NCI-H69 (cell line): ENCODE results near the gene B3GNT8.
"Not testable (repeated sequence)": the region's sequence is repeated elsewhere in the genome, so short reads cannot be mapped to it uniquely, and the experiment has no call there.

ENCODE experiments used
- DNase-seq: peaks from one replicate; lab custom pipeline; 2025; lab: John Stamatoyannopoulos, UW

Gene B3GNT8

DNA sequence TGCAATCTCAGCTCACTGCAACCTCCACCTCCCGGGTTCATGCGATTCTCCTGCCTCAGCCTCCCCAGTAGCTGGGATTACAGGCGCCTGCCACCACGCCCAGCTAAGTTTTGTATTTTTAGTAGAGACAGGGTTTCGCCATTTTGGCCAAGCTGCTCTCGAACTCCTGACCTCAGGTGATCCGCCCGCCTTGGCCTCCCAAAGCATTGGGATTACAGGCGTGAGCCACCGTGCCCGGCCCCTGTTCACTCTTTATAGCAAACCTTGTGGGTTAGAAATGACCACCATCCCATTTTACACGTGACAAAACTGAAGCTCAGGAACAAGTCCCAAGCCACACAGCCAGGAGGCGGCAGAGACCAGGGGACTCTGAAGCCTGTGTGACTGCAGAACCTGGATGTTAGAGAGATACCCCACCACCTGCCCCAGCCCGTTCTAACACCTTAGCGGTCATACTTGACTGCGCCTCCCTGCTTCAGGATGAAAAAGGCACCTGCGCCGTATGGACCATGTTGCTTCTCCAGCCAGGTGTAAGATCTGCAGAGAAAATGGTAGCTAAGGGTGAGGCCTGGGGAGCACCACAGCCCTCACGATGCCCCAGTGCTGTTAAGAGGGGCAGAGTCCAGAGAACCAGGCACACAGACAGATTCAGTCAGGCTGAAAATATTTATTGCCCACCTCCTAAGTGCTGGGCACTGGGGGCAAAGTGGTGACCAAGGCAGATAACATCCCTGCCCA lies 8.9 kb upstream of the B3GNT8 start:
- DNase-seq = no peak

DNA sequence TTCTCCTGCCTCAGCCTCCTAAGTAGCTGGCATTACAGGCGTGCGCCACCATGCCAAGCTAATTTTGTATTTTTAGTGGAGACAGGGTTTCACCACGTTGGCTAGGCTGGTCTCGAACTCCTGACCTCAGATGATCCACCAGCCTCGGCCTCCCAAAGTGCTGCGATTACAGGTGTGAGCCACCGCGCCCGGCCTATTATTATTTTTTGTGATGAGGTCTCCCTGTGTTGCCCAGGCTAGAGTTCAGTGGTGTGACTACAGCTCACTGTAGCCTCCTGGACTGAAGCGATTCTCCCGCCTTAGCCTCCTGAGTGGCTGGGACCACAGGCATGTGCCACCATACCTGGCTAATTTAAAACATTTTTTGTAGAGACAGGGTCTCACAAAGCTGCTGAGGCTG lies 8.2 kb upstream of the B3GNT8 start:
- not testable (repeated sequence) for DNase-seq

DNA sequence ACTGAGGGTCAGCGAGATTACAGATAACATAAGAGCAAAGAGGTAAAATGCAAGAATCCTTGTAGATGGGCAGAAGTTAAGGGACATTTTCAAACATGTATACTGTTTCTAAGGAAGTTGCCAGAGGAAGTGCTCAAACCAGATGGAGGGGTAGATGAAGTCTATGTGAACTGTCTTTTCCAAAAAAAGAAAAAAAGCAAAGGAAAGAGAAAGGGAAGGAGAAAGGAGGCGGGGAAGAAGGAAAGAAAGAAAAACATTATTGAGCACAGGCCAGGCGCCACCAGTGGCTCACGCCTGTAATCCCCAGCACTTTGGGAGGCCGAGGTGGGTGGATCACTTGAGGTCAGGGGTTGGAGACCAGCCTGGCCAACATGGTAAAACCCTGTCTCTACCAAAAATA lies 7.3 kb upstream of the B3GNT8 start:
- no peak for DNase-seq

DNA sequence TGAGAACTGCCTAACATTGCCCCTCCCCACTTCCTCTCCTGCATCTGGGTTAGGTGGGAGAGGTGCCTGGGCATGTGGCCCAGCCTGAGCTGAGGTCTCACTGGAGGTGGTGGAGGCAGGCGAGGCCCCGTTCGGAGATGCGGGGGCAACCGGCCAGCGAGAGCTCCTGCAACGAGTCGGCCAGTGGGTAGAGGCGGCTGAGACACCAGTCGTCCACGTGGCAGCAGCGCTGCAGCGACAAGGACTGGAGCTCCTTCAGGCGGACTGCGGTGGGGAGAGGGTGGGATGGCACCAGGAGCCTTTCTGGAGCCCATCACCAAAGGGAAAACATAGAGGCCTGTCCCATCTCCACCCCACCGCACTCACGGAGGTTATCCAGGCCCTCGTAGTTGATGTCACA lies 6.0 kb upstream of the B3GNT8 start:
- no peak for DNase-seq

DNA sequence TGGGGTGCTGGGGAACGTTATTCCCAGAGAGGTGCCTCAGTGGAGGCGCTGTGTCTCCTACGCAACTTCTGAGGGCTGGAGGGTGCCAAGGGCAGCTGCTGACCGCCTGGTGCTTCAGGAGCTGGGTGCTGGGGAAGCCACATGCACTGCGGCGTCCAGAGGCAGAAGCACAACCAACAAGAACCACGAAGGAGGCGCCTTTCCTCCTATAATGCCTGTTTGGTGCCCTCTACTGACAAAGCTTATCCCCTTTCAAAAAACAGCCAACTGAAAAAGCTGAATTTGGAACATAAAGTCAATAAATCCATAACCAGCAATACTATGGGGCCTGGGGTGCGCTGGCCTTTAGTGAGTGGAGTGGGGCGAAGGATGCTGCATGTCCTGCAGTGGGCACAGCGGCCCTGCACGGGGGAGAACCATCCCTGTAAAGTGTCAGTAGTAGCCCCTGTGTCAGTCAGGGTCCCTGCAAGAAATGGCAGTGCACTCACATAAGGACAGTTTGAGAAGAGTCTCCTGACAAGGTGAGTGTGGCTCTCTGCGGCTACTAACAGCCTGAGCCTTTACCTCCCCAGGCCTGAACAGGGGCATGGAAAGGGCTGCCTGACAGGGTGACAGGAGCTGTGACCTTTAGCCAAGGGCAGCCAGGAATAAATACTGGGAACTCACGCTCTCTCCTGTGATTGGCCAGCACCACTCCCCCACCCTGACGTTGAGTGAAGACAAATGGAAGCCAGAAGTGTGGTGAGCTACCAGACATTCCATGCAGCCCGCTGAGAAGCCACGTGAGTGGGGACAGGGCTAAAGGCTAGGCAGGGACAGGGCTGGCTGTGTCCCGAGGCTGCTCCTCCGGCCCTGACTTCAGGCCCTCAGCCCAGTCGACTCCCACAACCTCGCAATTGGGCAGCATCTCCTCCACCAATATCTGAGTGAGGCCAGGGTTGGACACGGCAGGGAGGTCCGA lies 4.5 kb upstream of the B3GNT8 start:
- DNase-seq = peak; percentile 22

DNA sequence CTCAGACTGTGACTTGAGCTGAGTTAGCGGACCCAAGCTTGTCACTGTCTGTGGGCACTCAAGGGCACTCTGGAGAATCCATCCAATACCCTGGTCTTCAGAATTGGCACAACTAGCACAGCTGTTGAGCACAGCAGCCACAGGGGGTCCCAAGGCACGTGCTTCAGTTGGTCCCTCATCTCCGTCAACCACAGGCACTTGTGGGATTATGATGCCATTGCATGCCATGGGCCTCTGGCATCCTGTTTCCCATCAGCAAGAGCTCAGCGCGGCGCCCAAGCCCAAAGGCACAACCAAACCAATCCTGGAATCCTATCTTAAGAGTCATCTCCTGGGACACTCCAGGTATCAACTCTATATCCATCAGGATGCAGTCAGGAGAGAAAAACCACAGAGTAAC lies 3.7 kb upstream of the B3GNT8 start:
- no peak for DNase-seq

DNA sequence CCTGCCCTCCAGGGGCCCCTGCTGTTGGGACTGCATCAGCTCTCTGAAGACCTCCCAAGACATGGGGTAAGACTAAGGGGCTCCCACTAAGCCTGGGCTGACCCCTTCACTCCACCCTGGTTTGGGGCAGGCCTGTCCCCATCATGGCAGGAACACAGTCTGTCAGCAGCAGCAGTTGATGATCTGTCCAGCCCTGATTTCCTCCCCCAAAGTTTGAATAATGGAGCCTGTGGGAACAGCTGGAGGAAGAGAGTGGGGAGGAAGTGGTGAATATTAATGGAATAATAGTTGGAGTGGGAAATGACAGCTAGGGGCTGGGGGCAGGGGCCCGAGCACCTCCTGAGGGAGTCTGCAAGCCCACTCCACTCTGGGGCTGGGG lies 1.3 kb upstream of the B3GNT8 start:
- no peak for DNase-seq

DNA sequence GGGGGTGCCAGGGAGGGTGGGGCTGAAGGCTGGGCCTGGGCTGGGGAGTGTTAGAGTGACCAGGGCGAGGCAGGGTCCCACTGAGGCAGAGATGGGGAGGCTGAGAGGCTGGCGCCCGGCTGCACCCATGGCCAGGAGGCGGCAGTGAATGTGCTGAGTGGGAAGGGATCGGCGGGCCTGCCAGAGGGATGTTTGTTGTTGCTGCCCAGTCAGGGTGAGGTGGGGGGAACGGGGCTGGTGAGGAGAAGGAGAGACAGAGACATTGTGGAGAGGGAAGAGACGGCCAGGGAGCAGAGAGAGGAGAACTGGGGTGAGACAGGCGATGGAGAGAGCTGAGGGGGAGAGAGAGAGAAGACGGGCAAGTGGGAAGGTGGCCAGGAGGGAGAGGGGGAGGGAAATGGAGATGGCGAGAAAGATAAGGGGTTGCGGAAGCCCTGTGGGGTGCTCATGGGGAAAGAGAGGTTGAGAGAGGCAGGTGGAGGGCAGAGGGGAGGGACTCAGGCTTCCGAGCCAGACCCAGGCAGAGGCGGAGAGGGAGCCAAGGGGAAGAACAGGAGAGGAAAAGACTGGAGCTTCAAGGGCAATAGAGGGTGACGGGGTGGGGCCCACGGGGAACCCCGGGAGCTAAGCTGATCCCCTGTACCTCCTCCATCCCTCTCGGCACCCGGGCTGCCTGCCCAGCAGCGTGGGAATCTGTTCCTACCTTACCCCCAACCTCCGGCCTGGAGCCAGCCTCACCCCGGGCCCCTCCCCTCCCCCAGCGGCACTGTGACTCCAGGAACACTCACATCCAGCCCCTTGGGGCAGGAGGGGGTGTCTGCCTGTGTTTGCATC lies 690 bp upstream of the B3GNT8 start:
- DNase-seq = peak; percentile 62

DNA sequence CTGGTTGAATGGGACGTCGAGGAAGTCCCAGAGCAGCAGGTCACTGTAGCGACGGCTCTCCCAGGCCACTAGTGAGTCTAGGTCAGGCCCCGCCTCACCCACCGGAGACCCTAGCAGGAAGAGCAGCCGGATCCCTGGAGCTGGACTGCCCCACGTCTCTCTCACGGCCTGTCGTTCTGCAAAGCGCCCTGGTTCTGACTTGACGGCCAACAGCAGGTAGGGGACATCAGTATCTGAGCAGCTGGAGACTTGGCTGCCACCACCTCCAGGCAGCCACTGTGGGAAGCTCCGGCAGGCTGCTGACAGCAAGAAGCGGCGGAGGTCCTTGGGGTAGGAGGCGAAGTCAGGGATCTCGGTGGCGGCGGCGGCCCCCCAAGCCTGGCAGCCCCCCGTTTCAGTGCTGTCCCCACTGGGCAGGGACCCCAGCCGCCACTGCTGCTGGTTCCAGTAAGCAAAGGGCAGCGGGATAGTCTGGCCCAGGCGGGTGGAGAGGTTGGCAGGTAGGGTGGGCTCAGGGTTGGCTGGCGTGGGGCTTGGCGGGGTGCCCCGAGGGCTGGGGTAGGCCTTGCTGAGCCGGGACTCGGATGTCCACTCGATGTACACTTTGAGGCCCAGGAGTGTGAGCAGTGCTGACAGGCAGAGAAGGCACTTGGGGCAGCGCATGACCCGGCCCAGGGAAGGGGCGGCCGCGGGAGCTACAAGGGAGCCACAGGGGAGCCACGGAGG lies 895 bp downstream of the B3GNT8 start:
- DNase-seq = no peak

DNA sequence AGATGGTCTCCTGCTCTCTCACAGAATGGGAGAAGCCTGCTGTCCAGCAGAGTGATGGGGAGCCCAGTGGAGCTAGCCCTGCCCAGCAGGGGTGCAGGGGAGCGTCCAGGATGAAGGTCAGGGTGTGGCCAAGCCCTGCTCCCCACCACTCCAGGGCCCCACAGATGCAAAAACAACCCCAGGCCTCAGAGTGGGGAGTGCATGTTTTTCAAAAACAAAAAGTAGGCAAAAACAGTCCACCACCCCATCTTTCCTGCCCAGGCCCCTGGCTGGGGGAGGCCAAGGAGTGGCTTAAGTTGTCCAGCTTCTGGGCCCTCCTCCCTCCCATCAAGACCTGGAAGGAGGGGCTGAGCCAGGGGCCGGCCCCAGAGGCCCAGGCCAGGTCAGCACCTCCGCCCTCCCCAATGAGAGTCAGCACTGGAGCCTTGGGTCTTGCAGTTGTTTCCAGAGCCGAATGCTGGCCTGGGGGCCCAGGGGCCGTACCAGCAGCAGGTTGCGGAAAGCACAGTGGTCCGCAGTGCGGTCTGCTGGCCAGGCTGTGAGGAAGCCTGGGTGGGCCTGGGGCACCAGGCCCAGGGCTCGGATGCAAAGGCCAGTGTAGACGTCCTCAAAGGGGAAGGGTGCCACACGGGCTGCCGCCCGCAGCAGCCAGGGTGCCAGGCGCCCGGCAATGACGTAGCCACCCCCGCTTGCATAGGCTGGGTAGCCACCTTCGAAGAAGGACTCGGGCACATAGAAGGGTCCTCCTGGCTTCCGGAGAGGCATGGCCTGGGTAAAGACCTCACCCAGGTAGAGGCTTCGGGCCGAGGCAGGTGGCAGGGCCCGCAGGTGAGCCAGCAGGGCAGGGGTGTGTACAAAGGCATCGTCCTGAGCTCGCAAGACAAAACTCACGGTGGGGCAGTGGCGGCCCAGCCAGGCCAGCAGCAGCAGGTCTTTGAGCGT lies 1.7 kb downstream of the B3GNT8 start:
- DNase-seq = no peak

DNA sequence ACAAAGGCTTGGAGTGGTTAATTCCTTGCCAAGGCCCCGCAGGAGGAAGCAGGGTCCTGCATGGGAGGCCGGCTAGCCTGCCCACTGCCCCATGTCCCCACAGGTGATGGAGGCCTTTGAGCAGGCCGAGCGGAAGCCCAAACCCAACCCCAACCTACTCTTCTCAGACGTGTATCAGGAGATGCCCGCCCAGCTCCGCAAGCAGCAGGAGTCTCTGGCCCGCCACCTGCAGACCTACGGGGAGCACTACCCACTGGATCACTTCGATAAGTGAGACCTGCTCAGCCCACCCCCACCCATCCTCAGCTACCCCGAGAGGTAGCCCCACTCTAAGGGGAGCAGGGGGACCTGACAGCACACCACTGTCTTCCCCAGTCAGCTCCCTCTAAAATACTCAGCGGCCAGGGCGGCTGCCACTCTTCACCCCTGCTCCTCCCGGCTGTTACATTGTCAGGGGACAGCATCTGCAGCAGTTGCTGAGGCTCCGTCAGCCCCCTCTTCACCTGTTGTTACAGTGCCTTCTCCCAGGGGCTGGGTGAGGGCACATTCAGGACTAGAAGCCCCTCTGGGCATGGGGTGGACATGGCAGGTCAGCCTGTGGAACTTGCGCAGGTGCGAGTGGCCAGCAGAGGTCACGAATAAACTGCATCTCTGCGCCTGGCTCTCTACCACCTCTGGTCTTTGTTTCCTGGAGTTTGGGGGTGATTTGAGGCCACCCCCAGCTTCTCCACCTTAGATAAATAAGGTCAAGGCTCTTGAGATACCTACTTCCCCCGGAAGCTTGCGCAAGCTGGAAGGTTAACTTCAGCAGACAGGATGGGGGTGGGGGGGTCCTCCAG lies 2.6 kb downstream of the B3GNT8 start:
- DNase-seq = no peak

DNA sequence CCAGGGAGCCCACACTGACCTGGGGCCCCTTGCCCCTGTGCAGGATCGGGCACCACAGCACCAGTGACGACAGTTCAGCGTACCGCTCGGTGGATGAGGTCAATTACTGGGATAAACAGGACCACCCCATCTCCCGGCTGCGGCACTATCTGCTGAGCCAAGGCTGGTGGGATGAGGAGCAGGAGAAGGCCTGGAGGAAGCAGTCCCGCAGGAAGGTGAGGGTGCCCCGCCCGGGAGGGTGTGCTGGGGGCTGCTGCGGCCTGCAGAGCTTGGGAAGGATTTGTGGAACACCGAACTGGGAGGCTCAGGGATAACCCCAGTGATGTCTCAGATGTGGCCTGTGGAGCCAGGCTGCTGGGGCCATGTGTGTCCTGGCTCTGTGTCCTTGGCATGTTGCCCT lies 4.2 kb downstream of the B3GNT8 start:
- no peak for DNase-seq

DNA sequence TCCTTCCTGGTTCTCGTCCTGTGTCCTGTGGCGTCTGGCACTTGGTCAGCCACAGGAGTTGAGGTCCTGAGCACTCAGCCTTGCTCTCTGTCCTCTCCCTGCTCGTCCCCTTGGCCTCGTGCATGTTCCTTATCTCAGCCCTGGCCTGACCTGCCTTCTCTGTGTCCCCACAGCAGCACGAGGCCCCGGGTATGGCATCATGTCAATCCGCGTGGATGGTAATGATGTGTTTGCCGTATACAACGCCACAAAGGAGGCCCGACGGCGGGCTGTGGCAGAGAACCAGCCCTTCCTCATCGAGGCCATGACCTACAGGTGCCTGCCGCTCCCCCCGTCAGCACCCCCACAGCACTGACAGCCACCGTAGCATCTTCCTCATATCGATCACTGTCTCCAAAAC lies 4.7 kb downstream of the B3GNT8 start:
- DNase-seq = no peak

DNA sequence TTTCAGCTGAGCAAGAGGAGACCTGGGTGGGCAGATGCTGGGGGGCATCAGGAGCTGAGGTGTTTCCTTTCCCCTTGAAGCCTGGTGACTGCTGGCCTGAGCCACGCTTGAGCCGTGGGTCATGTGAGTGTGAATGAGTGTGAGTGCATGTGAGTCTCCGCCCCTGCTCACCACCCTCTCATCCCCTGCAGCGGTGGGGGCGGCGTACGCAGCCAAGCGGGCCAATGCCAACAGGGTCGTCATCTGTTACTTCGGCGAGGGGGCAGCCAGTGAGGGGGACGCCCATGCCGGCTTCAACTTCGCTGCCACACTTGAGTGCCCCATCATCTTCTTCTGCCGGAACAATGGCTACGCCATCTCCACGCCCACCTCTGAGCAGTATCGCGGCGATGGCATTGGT lies 5.2 kb downstream of the B3GNT8 start:
- no peak for DNase-seq

DNA sequence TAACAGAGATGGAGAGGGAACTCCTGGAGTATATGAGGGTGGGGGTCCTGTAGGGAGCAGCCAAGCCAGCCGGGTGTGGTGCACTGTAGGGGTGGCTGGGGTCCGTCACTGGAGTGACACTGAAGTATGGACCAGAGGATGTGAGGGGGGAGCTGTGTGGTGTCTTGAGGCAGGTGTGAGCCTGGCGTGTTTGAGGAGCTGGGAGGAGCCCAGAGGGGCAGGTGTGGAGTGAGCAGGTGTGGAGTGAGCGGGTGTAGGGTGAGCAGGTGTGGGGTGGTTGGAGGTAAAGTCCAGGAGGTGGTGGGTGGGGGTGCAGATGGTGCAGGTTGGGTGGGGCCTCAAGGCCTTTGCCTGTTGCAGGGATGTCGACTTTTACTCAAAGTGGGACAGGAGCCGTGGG lies 5.9 kb downstream of the B3GNT8 start:
- DNase-seq = peak; percentile 73

DNA sequence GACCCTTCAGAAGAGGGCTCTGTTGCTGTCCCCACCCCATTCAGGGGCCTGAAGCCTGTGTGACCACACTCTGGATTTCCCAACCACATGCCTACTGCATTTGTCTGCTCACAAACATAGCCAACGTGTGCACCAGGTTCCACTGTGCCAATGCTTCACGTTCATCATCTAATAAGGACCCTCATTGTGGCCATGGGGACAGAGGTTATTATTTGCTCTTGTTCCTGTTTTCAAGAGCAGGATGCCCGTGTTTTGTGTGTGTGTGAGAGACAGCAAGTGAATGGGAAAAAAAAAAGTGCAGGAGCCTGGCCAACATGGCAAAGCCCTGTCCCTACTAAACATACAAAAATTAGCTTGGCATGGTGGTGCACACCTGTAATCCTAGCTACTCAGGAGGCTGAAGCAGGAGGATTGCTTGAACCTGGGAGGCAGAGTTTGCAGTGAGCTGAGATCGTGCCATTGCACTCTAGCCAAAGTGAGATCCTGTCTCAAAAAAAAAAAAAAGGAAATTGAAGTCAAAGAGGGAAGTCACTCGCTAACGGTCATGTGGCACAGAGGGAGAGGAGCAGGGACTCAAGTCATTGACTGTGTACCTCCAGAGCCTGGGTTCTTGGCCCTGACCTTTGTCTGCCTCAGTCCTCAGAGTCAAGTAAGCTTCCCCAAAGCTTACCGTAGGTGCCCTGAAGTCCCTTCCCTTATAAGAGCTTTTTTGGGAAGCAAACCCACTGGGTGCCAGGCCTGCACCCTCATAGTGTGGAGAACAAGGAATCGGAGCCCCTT lies 6.9 kb downstream of the B3GNT8 start:
- no peak for DNase-seq

DNA sequence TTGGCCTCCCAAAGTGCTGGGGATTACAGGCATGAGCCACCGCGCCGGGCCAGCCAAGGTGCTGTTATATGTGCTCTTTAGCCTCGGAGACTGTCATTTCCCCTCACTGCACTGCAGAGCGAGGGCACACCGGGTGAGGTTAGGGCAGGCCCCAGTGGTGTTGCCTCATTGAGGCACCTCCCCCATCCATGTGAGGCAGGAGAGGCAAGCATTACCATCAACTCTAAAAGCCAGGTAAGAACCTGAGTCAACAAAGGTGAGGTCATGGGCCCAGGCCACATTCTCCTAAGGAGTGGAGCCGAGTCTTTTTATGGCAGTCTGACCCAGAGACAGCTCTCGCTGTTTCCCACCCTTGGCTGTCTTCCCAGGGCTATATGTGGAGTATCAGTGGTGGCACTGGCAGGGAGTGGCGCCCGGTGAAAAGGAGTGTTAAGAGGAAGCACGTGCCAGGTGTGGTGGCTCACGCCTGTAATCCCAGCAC lies 10.9 kb downstream of the B3GNT8 start:
- DNase-seq = no peak

DNA sequence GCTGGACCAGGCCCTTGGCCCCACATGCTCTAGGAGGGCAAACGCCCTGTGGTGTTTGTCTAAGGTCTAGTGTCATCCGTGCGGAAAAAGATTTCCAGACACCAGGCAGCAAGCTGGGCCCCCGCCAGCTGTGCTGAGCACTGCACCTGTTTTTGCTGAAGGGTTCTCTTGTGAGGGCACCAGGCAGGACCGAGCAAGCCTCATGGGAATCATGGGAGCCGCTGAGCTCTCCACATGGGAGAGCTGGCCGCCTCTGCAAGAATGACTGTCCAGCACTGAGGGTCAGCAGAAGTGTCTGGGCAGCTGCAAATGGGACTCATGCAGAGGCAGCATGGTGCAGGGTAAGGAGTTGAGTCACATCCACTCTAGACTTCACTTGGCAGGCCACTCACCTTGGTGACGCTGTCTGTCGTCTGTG lies 12.0 kb downstream of the B3GNT8 start:
- peak; percentile 65 for DNase-seq

DNA sequence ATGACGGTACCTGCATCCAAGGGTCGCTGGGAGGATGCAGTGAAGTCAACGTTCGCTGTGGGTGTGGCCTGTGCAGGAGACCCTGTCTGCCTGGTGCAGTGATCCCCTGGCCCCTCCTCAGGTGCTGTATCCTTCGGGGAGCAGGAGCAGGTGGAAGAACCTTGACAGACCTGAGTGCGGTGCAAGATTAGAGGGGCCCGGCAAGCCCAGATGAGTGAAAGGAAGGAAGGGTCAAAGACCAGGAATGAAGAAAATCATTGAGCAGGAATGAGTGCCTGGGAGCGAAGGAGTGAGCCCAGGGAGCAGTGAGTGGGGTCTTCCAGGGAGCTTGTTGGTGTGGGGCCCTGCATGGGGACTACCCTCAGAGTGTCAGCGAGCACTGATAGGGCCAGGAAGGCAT lies 12.7 kb downstream of the B3GNT8 start:
- DNase-seq = no peak
